Thyroid gland (tissue), 4 donors: ENCODE results near the gene ALDOC.

Experiments used
- POLR2A ChIP-seq, 2 donors: fragments of 450-650 bp; IDR thresholded peaks; one replicate each; pipeline ENCODE4 v1.6.1; 2017; ENCODE audit warnings: antibody characterized with exemption in 2 of 2, mild to moderate bottlenecking in 2 of 2, moderate library complexity in 1 of 2
- TF ChIP-seq, protein P1 (sequence below), 6 experiments: fragments of 200-600 bp in 3 of 6; fragments of 450-650 bp in 3 of 6; sonication (generic) in 3 of 6; IDR thresholded peaks; one replicate each; pipeline ENCODE4 v1.5.1; 2016 to 2019; ENCODE audit warnings: antibody characterized with exemption in 6 of 6, mild to moderate bottlenecking in 2 of 6, inconsistent platforms in 1 of 6, moderate library complexity in 1 of 6

DNA sequence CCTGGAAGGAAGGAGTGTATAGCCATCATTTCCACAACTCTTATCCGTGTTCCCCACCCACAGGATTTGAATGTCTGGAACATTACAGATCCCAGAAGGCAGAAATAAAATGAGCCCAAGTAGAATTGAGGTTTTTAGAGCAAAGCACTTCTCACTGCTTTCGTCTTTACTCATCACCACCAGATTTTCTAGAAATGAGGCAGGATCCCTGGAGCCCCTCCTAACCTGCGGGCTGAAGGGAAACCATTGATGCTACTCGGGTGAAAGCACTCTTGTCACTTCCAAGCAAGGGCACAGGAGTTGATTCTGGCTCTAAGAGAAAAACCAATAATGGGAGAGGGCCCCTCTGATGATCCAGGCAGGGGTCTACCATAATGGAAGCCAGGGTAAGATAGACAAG, 2.8 kb upstream of the ALDOC start:
- TF ChIP-seq, protein P1, sequence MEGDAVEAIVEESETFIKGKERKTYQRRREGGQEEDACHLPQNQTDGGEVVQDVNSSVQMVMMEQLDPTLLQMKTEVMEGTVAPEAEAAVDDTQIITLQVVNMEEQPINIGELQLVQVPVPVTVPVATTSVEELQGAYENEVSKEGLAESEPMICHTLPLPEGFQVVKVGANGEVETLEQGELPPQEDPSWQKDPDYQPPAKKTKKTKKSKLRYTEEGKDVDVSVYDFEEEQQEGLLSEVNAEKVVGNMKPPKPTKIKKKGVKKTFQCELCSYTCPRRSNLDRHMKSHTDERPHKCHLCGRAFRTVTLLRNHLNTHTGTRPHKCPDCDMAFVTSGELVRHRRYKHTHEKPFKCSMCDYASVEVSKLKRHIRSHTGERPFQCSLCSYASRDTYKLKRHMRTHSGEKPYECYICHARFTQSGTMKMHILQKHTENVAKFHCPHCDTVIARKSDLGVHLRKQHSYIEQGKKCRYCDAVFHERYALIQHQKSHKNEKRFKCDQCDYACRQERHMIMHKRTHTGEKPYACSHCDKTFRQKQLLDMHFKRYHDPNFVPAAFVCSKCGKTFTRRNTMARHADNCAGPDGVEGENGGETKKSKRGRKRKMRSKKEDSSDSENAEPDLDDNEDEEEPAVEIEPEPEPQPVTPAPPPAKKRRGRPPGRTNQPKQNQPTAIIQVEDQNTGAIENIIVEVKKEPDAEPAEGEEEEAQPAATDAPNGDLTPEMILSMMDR (IDR thresholded peaks at IDR 0.05) = no peak
- no peak for TF ChIP-seq POLR2A (IDR thresholded peaks at IDR 0.05)
